NCI-H460 (cell line): ENCODE data around the gene TMEM220. TPM values are rescaled to one million over a fixed set of nuclear protein-coding genes. Genes with fewer than 3 reads are reported as not detected.

ENCODE experiments used
- DNase-seq: peaks from one replicate; pipeline ENCODE4 v3.0.0-alpha.2; 2016; ENCODE audit warnings: low read depth; ENCODE audit errors: extremely low read depth
- total RNA-seq: library from RNA; depleted of rRNA; stranded (reverse); fragments of >200 nt; shearing (Covaris generic); gene quantifications from 2 replicates; pipeline ENCODE4 v1.2.3, GENCODE V29; 2014; rRNA removed

TMEM220 gene
- total RNA-seq, 1 experiment from 2014 or later = 0.05 TPM

DNA sequence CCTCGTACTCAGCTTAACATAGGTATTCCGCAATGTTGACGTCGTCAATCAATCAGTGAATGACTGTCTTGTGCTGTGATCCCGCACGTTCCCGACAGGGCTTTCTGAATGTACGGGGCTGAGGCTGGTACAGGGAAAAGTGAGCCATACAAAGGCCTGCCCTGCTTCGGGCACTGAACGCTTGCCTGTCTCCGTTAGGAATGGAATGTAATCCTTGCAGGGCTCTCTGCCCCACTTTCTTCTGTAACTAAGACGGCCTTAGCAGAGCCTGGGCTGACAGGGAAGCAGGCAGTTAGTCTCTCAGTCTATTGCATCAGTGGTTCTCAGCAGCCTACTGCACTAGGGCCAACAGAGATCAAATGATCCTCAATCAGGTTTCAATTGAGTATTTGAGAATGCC is 56.5 kb downstream of the TMEM220 start:
- DNase-seq = no peak

- DNase-seq = no peak
These were observed 61.0 kb downstream of the TMEM220 start for GRCh38 chr17:10668775-10669174.

GRCh38 chr17:10666906-10667305 is 62.9 kb downstream of the TMEM220 start:
- no peak for DNase-seq

GRCh38 chr17:10664571-10664970 is 65.3 kb downstream of the TMEM220 start:
- no peak for DNase-seq

Other genes starting within 250 kb of the TMEM220 start
- not detected in 2 replicates for gene MYH1, start 211.5 kb downstream of the TMEM220 start, total RNA-seq
- gene MYH2, start 180.4 kb downstream of the TMEM220 start, total RNA-seq = not detected in 2 replicates
- 0.06 and 0.40 TPM in 2 replicates for gene MYH3, start 72.7 kb downstream of the TMEM220 start, total RNA-seq
- gene SCO1, start 32.5 kb downstream of the TMEM220 start, total RNA-seq = 51.1 and 62.8 TPM in 2 replicates
- gene ADPRM, start 32.4 kb downstream of the TMEM220 start, total RNA-seq = 30.5 and 32.8 TPM in 2 replicates
- not detected in 2 replicates for gene TMEM238L, start 74.1 kb upstream of the TMEM220 start, total RNA-seq
- not detected in 2 replicates for gene PIRT, start 108.1 kb upstream of the TMEM220 start, total RNA-seq